Placental pericyte (primary cell): ENCODE results near the gene GIPR. TPM values are rescaled to one million over a fixed set of nuclear protein-coding genes. Genes with fewer than 3 reads are reported as not detected.

Experiments
- small RNA-seq: library from RNA; depleted of rRNA; stranded (forward); fragments of <200 nt; gene quantifications from one replicate; pipeline ENCODE3, GENCODE V24; 2012; ENCODE audit warnings: low replicate concordance
- total RNA-seq: library from RNA; depleted of rRNA; stranded (reverse); fragments of >200 nt; gene quantifications from 2 replicates; pipeline ENCODE4 v1.2.3, GENCODE V29; 2012

GIPR gene, protein sequence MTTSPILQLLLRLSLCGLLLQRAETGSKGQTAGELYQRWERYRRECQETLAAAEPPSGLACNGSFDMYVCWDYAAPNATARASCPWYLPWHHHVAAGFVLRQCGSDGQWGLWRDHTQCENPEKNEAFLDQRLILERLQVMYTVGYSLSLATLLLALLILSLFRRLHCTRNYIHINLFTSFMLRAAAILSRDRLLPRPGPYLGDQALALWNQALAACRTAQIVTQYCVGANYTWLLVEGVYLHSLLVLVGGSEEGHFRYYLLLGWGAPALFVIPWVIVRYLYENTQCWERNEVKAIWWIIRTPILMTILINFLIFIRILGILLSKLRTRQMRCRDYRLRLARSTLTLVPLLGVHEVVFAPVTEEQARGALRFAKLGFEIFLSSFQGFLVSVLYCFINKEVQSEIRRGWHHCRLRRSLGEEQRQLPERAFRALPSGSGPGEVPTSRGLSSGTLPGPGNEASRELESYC
- total RNA-seq: not detected in 2 replicates

DNA sequence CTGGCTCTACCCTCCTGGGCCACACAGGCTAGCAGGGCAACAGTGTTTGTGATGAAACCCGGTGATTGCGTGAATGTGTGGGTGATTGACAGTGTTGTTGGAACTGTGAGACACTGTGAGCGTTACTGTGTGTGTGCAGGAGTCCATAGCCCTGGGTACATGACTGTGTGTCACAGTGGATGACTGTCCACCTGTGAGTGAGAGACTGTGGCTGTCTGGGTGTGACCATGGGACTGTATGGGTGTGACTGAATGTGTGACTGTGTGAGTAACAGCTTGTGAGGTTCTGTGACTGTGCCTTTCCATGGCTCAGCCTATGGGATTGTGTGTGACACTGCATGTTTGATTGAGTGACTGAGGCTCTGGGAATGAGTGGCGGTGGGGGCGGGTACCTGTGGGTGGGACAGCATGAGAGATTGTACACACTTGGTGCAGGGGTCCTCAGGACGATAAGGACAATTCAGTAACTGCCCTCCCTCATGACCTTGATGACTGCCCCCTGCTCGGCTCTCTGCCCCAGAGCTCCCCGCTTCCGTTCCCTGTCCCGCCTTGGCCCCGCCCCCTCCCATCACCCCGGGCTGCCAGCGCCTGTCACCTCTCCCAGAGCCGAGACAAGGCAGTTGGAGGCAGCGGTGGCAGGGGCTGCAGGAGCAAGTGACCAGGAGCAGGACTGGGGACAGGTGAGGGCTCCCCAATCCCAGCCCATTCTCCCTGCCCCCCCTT, at the start of gene GIPR:
Gene GIPR, plus strand, starts transcription at position 602 of the 722 bp plus-strand sequence. CDS start 1,300 bp downstream, outside the sequence.

DNA sequence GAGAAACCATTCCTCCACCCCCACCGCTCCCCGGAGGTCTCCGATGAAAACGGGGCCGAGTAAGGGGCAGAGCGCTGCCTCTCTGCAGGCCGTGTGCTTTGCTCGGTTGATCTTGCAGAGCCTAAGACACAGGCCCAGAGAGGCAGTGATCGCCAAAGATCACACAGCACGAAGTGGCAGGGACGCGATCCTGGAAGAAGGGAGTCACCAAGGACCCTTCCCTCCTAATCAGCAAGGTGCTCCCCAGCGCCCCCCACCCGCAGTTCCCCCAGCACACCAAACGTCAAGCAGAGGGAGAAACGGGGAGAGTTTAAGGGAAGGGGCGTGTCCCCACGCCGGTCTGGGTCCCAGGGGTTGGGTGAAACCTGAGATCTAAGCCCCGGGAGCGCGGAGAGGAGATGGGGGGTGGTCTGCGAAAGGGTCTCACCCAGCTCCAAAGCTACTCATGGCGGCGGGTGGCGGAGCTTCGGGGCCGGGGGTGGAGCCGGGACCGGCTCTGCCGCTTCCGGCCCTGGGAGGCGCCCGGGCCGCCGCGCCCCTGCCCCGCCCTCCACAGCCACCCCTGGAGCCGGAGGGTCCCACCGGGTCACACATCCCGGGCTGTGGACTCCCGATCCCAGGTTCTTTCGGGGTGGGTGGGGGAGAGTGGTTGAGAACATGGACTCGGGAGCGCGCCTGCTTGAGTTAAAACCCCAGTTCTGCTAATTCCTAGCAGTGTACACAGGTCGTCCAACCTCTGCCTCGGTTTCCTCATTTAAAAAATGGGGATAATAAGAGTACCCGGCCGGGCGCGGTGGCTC, 28.9 kb upstream of the GIPR start, which contains the start of gene EML2:
Gene EML2, minus strand, starts transcription at position 468 of the 800 bp plus-strand sequence. Its CDS starts 21 bp downstream, at position 447.

DNA sequence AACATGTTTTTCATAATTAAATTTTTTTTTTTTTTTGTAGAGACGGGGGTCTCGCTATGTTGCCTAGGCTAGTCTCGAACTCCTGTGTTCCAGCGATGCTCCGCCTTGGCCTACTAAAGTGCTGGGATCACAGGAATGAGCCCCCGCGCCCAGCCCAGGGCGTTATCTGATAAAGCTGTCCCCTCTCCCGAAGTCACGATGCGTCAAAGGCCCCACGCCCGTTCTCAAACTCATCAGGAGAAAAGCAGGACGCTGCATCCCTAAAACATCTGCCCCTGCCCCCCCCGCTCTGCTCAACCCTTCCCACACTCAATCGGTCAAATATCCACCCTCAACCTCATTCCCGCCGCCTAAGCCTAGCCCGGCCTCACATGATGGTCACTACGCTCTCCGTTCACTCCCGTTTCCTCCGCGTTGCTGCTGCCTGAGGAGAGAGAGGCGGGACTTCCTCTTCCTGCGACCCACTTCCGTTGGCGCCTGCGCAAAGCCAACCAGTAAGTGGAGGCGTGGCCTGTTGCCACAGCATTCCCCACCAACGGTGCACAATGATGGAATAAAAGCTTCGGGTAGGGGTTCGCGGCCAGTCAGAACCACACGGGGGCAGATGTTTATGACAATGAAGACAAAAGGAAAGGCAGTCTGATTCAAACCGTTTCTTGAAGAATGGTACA, 23.6 kb downstream of the GIPR start, which contains the start of gene SNRPD2:
Gene SNRPD2, minus strand, starts transcription at position 438 of the 671 bp plus-strand sequence. Its CDS starts 65 bp downstream, at position 373.

DNA sequence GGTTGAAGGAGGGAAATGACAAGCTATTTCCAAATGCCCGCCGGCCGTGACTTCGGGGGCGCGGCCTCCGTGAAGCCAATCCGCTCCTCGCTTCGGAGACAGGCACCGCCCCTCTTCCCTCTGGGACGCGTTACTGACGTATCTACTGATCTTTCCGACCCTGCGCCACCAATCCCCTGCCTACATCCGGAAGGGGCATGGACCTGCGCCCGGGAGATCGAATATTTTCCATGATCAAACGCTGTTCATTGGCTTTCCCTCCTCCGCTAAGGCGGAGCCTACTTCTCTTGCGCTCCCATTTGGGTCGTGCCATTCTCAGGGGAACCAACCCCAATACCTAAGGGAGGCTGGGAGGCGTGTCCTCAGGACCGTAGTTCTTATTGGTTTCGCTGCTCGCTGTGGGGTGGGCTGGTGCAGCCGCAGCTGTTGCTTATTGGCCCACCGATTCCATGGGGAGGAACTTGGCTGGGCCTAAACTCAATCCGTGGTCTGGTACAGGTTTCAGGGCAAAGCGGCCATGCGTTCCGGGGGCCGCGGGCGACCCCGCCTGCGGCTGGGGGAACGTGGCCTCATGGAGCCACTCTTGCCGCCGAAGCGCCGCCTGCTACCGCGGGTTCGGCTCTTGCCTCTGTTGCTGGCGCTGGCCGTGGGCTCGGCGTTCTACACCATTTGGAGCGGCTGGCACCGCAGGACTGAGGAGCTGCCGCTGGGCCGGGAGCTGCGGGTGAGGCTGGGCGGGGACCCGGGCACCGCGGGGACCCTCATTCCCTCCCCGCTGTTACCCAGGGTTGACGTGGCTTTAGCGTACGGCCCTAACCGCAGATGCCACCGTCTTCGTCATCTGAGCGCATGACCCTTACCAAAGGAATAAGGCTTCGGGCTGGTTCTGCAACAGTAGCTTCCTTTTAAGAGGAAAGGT, 24.4 kb downstream of the GIPR start, which contains the start of gene QPCTL:
Gene QPCTL, plus strand, starts transcription at position 480 of the 919 bp plus-strand sequence. Its CDS starts 38 bp downstream, at position 518.

DNA sequence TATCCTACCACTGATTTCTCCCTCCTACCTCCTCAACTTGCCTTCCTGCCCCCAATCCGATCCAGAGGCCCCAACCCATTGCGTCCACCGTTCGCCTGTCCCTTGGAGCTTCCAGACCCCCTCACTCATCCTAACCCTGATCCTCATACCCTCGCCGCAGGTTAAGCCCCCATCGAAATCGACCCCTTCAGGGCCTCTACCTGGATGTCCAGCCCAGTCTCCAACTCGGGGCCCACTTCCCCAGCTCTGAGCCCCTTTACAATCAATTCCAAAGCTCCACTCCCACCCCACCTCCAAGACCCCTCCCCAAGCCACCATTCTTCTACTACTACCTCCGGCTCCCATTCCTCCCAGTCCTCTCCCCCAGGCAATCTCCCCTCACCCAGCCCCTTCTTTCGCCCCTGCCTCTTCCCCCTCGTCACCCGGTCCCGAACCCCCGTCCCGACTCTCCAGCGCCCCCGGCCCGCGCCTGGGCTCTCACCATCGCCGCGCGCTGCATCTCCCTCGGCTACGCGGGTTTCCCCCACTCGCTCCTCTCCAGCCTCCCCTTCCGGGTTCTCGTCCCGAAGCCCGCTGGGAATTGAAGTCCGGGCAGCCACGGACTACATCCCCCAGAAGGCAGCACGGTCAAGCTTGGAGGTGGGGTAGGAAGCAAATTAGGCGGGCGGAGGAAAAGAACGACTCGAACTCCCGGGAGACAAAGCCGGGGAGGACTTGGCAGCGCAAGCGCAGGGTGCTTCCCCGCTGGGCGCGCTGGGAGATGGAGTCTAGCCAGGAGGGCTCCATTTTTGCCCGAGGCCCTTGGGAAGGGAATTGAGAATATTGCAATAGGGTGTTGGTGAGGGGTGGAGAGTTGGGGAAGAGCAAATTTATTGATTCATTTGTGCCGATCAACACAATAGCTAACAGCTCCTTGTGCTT, 62.6 kb downstream of the GIPR start, which contains the start of gene FBXO46:
Gene FBXO46, minus strand, starts transcription at position 529 of the 921 bp plus-strand sequence. CDS start 17,401 bp downstream, outside the sequence.

Small RNA genes within 50 kb of the gene (small RNA-seq; reads per million reads assigned to genes)
- 0.13 reads per million for gene MIR642A
- gene RN7SL836P: not detected

Other genes with a start within 250 kb of the GIPR start
- gene ERCC1, start 244.3 kb upstream of the GIPR start, total RNA-seq: 79.0 and 128 TPM in 2 replicates
- gene FOSB, start 200.2 kb upstream of the GIPR start, total RNA-seq: 3.6 and 5.9 TPM in 2 replicates
- 7.7 and 9.2 TPM in 2 replicates for gene RTN2, start 171.2 kb upstream of the GIPR start, total RNA-seq
- 0.43 and 1.5 TPM in 2 replicates for gene PPM1N, start 169.8 kb upstream of the GIPR start, total RNA-seq
- gene VASP, start 160.7 kb upstream of the GIPR start, total RNA-seq: 89.9 and 243 TPM in 2 replicates
- gene OPA3, start 83.4 kb upstream of the GIPR start, total RNA-seq: 9.2 and 12.9 TPM in 2 replicates
- under 0.01 and 0.72 TPM in 2 replicates for gene GPR4, start 66.0 kb upstream of the GIPR start, total RNA-seq
- gene EML2, start 28.8 kb upstream of the GIPR start, total RNA-seq: 42.9 and 56.2 TPM in 2 replicates
- gene SNRPD2, start 23.7 kb downstream of the GIPR start, total RNA-seq: 157 and 234 TPM in 2 replicates
- 20.6 and 29.8 TPM in 2 replicates for gene QPCTL, start 24.4 kb downstream of the GIPR start, total RNA-seq
- gene FBXO46, start 62.7 kb downstream of the GIPR start, total RNA-seq: 6.6 and 10.5 TPM in 2 replicates
- under 0.01 TPM in 1 of 2 replicates, not detected in the other for gene MEIOSIN, start 65.2 kb downstream of the GIPR start, total RNA-seq
- gene SIX5, start 101.0 kb downstream of the GIPR start, total RNA-seq: 9.7 and 10.1 TPM in 2 replicates
- 26.9 and 29.5 TPM in 2 replicates for gene DMPK, start 114.3 kb downstream of the GIPR start, total RNA-seq
- gene DMWD, start 124.6 kb downstream of the GIPR start, total RNA-seq: 44.9 and 84.2 TPM in 2 replicates
- gene RSPH6A, start 147.1 kb downstream of the GIPR start, total RNA-seq: 0.22 and 0.43 TPM in 2 replicates
- gene SYMPK, start 194.9 kb downstream of the GIPR start, total RNA-seq: 46.2 and 50.8 TPM in 2 replicates
- gene FOXA3, start 196.1 kb downstream of the GIPR start, total RNA-seq: not detected in 2 replicates
- 26.7 and 39.1 TPM in 2 replicates for gene IRF2BP1, start 217.9 kb downstream of the GIPR start, total RNA-seq
- 1.9 and 2.0 TPM in 2 replicates for gene MYPOP, start 234.4 kb downstream of the GIPR start, total RNA-seq
- gene NANOS2, start 246.6 kb downstream of the GIPR start, total RNA-seq: not detected in 2 replicates